Prostate gland (tissue), 2 donors: Measurements from ENCODE around the gene CHURC1. TPM values are rescaled to one million over a fixed set of nuclear protein-coding genes. Genes with fewer than 3 reads are reported as not detected.

Experiments
- DNase-seq: peaks from one replicate; pipeline ENCODE4 v3.0.0-alpha.2; 2019; ENCODE audit warnings: low spot score
- H3K27ac ChIP-seq, 2 donors: fragments of 200-600 bp; sonication (generic); 2 replicates each; pipeline ENCODE4 v1.5.1; 2017 to 2019
- H3K27me3 ChIP-seq: fragments of 200-600 bp; sonication (generic); replicated peaks from 2 replicates; pipeline ENCODE4 v1.5.1; 2019; ENCODE audit not compliant: insufficient read depth
- H3K36me3 ChIP-seq, 2 donors: fragments of 200-600 bp; sonication (generic); 1 replicate in 1 of 2; 2 replicates in 1 of 2; pipeline versions ENCODE4 v1.5.1 to v1.8.1; 2017 to 2019
- H3K4me1 ChIP-seq: fragments of 200-600 bp; sonication (generic); replicated peaks from 2 replicates; pipeline ENCODE4 v1.5.1; 2019
- H3K4me3 ChIP-seq, 2 donors: fragments of 200-600 bp; sonication (generic); 2 replicates each; pipeline ENCODE4 v1.5.1; 2017 to 2019
- H3K9me3 ChIP-seq: fragments of 200-600 bp; sonication (generic); 2 replicates; pipeline ENCODE4 v1.5.1; 2017
- CTCF ChIP-seq, 4 experiments: fragments of 200-600 bp in 2 of 4; fragments of 450-650 bp in 2 of 4; sonication (generic) in 2 of 4; IDR thresholded peaks; 1 replicate in 3 of 4; 2 replicates in 1 of 4; pipeline ENCODE4 v1.5.1; 2016 to 2019; ENCODE audit warnings: antibody characterized with exemption in 4 of 4, mild to moderate bottlenecking in 2 of 4, moderate library complexity in 2 of 4
- POLR2A ChIP-seq: fragments of 450-650 bp; IDR thresholded peaks from one replicate; pipeline ENCODE4 v1.6.1; 2016; ENCODE audit warnings: antibody characterized with exemption, mild to moderate bottlenecking
- POLR2AphosphoS5 ChIP-seq: sonication (generic); formaldehyde crosslinking; IDR thresholded peaks from one replicate; pipeline ENCODE4 v1.6.1; 2017; ENCODE audit warnings: antibody characterized with exemption
- WGBS: methylation state at CpG from one replicate; pipeline ENCODE4 v1.1.5; 2018; 5-methylcytosine and 5-hydroxymethylcytosine counted together
- intact Hi-C: fragments of 100-400 bp; cut with DNase I; formaldehyde crosslinking; loops from one replicate; pipeline ENCODE4 v1.14.2; 2022
- total RNA-seq, 2 donors: library from RNA; depleted of rRNA; stranded (reverse); fragments of >200 nt; gene quantifications; one replicate each; pipeline ENCODE4 v1.1.0, GENCODE V29; 2016

Gene CHURC1
- total RNA-seq, 2 donors from 2014 or later, result 47.8 to 49.2 TPM

GRCh38 chr14:64930085-64930843 is 16.0 kb downstream of the CHURC1 start:
- WGBS, result 66% methylated on average over 3 of the region's 3 CpGs
- peaks cover 0 to 5% of the 10 kb centered on the region in 2 donors for H3K36me3 ChIP-seq
- H3K4me1 ChIP-seq, result no peaks in the 10 kb centered on the region
- no peak overlapping the region for H3K27ac ChIP-seq
- no peaks in the 10 kb centered on the region for H3K9me3 ChIP-seq
- H3K4me3 ChIP-seq, result no peak overlapping the region
- no peaks in the 10 kb centered on the region for H3K27me3 ChIP-seq
- TF ChIP-seq CTCF (IDR thresholded peaks at IDR 0.05), result no peak
- no peak for TF ChIP-seq POLR2A
- no peak for TF ChIP-seq POLR2AphosphoS5
- DNase-seq, result no peak
- intact Hi-C loops, result no loop called here

- TF ChIP-seq POLR2A (no peak), CTCF (IDR thresholded peaks at IDR 0.05) (no peak), POLR2AphosphoS5 (no peak)
- 83% methylated on average over 2 of the region's 2 CpGs for WGBS
- Histone ChIP-seq H3K27me3 (no peaks in the 10 kb centered on the region), H3K27ac (no peak overlapping the region), H3K36me3 (peaks cover 0 to 5% of the 10 kb centered on the region in 2 donors), H3K4me3 (no peak overlapping the region), H3K9me3 (no peaks in the 10 kb centered on the region), H3K4me1 (no peaks in the 10 kb centered on the region)
- no peak for DNase-seq
- intact Hi-C loops, result no loop called here
Observed at GRCh38 chr14:64931123-64931522, 16.9 kb downstream of the CHURC1 start.

- TF ChIP-seq CTCF (IDR thresholded peaks at IDR 0.05) (no peak), POLR2A (no peak), POLR2AphosphoS5 (no peak)
- Histone ChIP-seq H3K27ac (no peak overlapping the region), H3K27me3 (no peaks in the 10 kb centered on the region), H3K9me3 (no peaks in the 10 kb centered on the region), H3K4me3 (no peak overlapping the region), H3K36me3 (peaks cover 0 to 5% of the 10 kb centered on the region in 2 donors), H3K4me1 (no peaks in the 10 kb centered on the region)
- intact Hi-C loops, result no loop called here
- DNase-seq, result no peak
Observed at GRCh38 chr14:64932231-64932630, 18.0 kb downstream of the CHURC1 start.

- H3K4me1 ChIP-seq, result no peaks in the 10 kb centered on the region
- no peaks in the 10 kb centered on the region for H3K9me3 ChIP-seq
- intact Hi-C loops, result no loop called here
- no peak overlapping the region for H3K4me3 ChIP-seq
- WGBS, result 67% methylated on average over 1 of the region's 1 CpG
- no peak overlapping the region for H3K27ac ChIP-seq
- TF ChIP-seq CTCF (IDR thresholded peaks at IDR 0.05) (no peak), POLR2A (no peak), POLR2AphosphoS5 (no peak)
- no peaks in the 10 kb centered on the region for H3K27me3 ChIP-seq
- no peak for DNase-seq
- no peaks in the 10 kb centered on the region for H3K36me3 ChIP-seq
Observed at GRCh38 chr14:64934338-64934929, 20.2 kb downstream of the CHURC1 start.

- H3K4me3 ChIP-seq, result no peak overlapping the region
- H3K36me3 ChIP-seq, result no peaks in the 10 kb centered on the region
- H3K9me3 ChIP-seq, result no peaks in the 10 kb centered on the region
- intact Hi-C loops, result no loop called here
- H3K27ac ChIP-seq, result no peak overlapping the region
- no peak for TF ChIP-seq POLR2AphosphoS5
- TF ChIP-seq POLR2A, result no peak
- no peak for TF ChIP-seq CTCF (IDR thresholded peaks at IDR 0.05)
- no peaks in the 10 kb centered on the region for H3K27me3 ChIP-seq
- DNase-seq, result no peak
- H3K4me1 ChIP-seq, result no peaks in the 10 kb centered on the region
- 85% methylated on average over 2 of the region's 2 CpGs for WGBS
Observed at GRCh38 chr14:64935508-64935907, 21.3 kb downstream of the CHURC1 start.
